Sigmoid colon (tissue), 7 donors: ENCODE data around the gene CX3CL1. TPM values are rescaled to one million over a fixed set of nuclear protein-coding genes. Genes with fewer than 3 reads are reported as not detected.

ENCODE experiments used
- DNase-seq: peaks from one replicate; pipeline ENCODE4 v3.0.0-alpha.2; 2019
- H3K27ac ChIP-seq, 4 donors: fragments of 200-600 bp; sonication (generic); one replicate each; pipeline ENCODE4 v1.5.1; 2016 to 2019; ENCODE audit warnings: mild to moderate bottlenecking in 1 of 4
- H3K27me3 ChIP-seq, 3 donors: fragments of 200-600 bp; sonication (generic); one replicate each; pipeline ENCODE4 v1.5.1; 2019; ENCODE audit warnings: mild to moderate bottlenecking in 1 of 3
- H3K36me3 ChIP-seq, 4 donors: fragments of 200-600 bp; sonication (generic); one replicate each; pipeline ENCODE4 v1.5.1; 2016 to 2019
- H3K4me1 ChIP-seq, 4 donors: fragments of 200-600 bp; sonication (generic); one replicate each; pipeline ENCODE4 v1.5.1; 2017 to 2019
- H3K4me3 ChIP-seq, 4 donors: fragments of 200-600 bp; sonication (generic); one replicate each; pipeline ENCODE4 v1.5.1; 2017 to 2019; ENCODE audit warnings: mild to moderate bottlenecking in 2 of 4, moderate library complexity in 1 of 4
- H3K9me3 ChIP-seq, 4 donors: fragments of 200-600 bp in 3 of 4; sonication (generic) in 3 of 4; one replicate each; pipeline versions ENCODE4 v1.5.1 to v1.6.1; 2013 to 2019
- EP300 ChIP-seq, 4 donors: sonication (generic); formaldehyde crosslinking; IDR thresholded peaks; one replicate each; pipeline ENCODE4 v1.6.1; 2017; ENCODE audit warnings: antibody characterized with exemption in 4 of 4
- POLR2A ChIP-seq, 2 donors: fragments of 450-650 bp; IDR thresholded peaks; one replicate each; pipeline ENCODE4 v1.6.1; 2016; ENCODE audit warnings: antibody characterized with exemption in 2 of 2, mild to moderate bottlenecking in 2 of 2, moderate library complexity in 2 of 2
- POLR2AphosphoS5 ChIP-seq, 4 donors: sonication (generic); formaldehyde crosslinking; IDR thresholded peaks; one replicate each; pipeline ENCODE4 v1.6.1; 2017; ENCODE audit warnings: antibody characterized with exemption in 4 of 4
- WGBS, 2 donors: extraction: QIAGEN DNeasy Blood & Tissue Kit; methylation state at CpG; one replicate each; pipeline ENCODE4 v1.1.7; 2013; 5-methylcytosine and 5-hydroxymethylcytosine counted together
- intact Hi-C: fragments of 100-400 bp; cut with DNase I; formaldehyde crosslinking; loops from one replicate; pipeline ENCODE4 v1.15.1; 2023
- polyA plus RNA-seq, 3 donors: library from polyadenylated mRNA; stranded (reverse); fragments of 200-250 nt; gene quantifications; one replicate each; pipeline ENCODE4 v1.2.3, GENCODE V29; 2013
- total RNA-seq, 4 donors: library from RNA; depleted of rRNA; stranded (reverse); fragments of >200 nt; gene quantifications; one replicate each; pipeline ENCODE4 v1.1.0, GENCODE V29; 2016
- TF ChIP-seq, protein P1 (sequence below), 4 experiments: fragments of 450-650 bp in 3 of 4; fragments of 200-600 bp in 1 of 4; IDR thresholded peaks; one replicate each; pipeline ENCODE4 v1.5.1; 2016 to 2019; ENCODE audit warnings: antibody characterized with exemption in 4 of 4, mild to moderate bottlenecking in 3 of 4, moderate library complexity in 2 of 4
- donor health status: healthy with polysubstance abuse.
- donor health status: Bipolar disorder and iron deficiency.
- donor health status: healthy.

Gene CX3CL1
- total and polyA plus RNA-seq, 7 donors: 0.23 to 18.6 (median 4.8) TPM

- intact Hi-C loops: loop anchor here (2.0 kb wide), 1 partner anchor 40 kb away; no protein-coding TSS in a partner anchor
- no peak for TF ChIP-seq POLR2AphosphoS5 (IDR thresholded peaks at IDR 0.05)
- TF ChIP-seq, protein P1, sequence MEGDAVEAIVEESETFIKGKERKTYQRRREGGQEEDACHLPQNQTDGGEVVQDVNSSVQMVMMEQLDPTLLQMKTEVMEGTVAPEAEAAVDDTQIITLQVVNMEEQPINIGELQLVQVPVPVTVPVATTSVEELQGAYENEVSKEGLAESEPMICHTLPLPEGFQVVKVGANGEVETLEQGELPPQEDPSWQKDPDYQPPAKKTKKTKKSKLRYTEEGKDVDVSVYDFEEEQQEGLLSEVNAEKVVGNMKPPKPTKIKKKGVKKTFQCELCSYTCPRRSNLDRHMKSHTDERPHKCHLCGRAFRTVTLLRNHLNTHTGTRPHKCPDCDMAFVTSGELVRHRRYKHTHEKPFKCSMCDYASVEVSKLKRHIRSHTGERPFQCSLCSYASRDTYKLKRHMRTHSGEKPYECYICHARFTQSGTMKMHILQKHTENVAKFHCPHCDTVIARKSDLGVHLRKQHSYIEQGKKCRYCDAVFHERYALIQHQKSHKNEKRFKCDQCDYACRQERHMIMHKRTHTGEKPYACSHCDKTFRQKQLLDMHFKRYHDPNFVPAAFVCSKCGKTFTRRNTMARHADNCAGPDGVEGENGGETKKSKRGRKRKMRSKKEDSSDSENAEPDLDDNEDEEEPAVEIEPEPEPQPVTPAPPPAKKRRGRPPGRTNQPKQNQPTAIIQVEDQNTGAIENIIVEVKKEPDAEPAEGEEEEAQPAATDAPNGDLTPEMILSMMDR (IDR thresholded peaks at IDR 0.05): no peak
- no peak for TF ChIP-seq POLR2A (IDR thresholded peaks at IDR 0.05)
- no peak for TF ChIP-seq EP300 (IDR thresholded peaks at IDR 0.05)
- no peak overlapping the region for H3K4me3 ChIP-seq
- H3K36me3 ChIP-seq: peaks cover 0 to 8% (median 3%) of the 10 kb centered on the region in 4 donors
- no peaks in the 10 kb centered on the region for H3K9me3 ChIP-seq
- peak overlapping the region in 3 of 4 donors; percentile 17 to 95 (median 27) for H3K27ac ChIP-seq
- 53 to 72% methylated on average over 8 of the region's 8 CpGs for WGBS, 2 donors
- no peak for DNase-seq
- H3K27me3 ChIP-seq: no peaks in the 10 kb centered on the region
- H3K4me1 ChIP-seq: peaks cover 0 to 38% (median 32%) of the 10 kb centered on the region in 4 donors
Measured at GRCh38 chr16:57380671-57381462, 8.6 kb downstream of the CX3CL1 start.

GRCh38 chr16:57381791-57382534 lies 9.7 kb downstream of the CX3CL1 start:
- peaks cover 0 to 44% (median 32%) of the 10 kb centered on the region in 4 donors for H3K4me1 ChIP-seq

GRCh38 chr16:57382535-57383275 lies 10.4 kb downstream of the CX3CL1 start:
- Histone ChIP-seq H3K27me3 (no peaks in the 10 kb centered on the region), H3K4me1 (peaks cover 0 to 44% (median 28%) of the 10 kb centered on the region in 4 donors), H3K27ac (peak overlapping the region in 1 of 4 donors; percentile 95), H3K9me3 (no peaks in the 10 kb centered on the region), H3K4me3 (no peak overlapping the region), H3K36me3 (peaks cover 0 to 8% (median 3%) of the 10 kb centered on the region in 4 donors)
- no peak for DNase-seq
- WGBS, 2 donors: 95% methylated on average over 16 of the region's 16 CpGs
- no peak for TF ChIP-seq POLR2A (IDR thresholded peaks at IDR 0.05)
- no peak for TF ChIP-seq EP300 (IDR thresholded peaks at IDR 0.05)
- no peak for TF ChIP-seq POLR2AphosphoS5 (IDR thresholded peaks at IDR 0.05)
- TF ChIP-seq, protein P1 (IDR thresholded peaks at IDR 0.05): no peak
- intact Hi-C loops: no loop called here

More at GRCh38 chr16:57381791-57382534, 9.7 kb downstream of the CX3CL1 start:
- Histone ChIP-seq H3K4me3 (no peak overlapping the region), H3K36me3 (peaks cover 0 to 8% (median 3%) of the 10 kb centered on the region in 4 donors), H3K9me3 (no peaks in the 10 kb centered on the region), H3K27me3 (no peaks in the 10 kb centered on the region), H3K27ac (peak overlapping the region in 1 of 4 donors; percentile 95)
- TF ChIP-seq POLR2AphosphoS5 (IDR thresholded peaks at IDR 0.05) (no peak), EP300 (IDR thresholded peaks at IDR 0.05) (no peak), POLR2A (IDR thresholded peaks at IDR 0.05) (no peak)
- TF ChIP-seq, protein P1 (IDR thresholded peaks at IDR 0.05): no peak
- DNase-seq: no peak
- 94 to 96% methylated on average over 35 of the region's 35 CpGs for WGBS, 2 donors
- intact Hi-C loops: loop anchor here (2.0 kb wide), 1 partner anchor 41 kb away; no protein-coding TSS in a partner anchor
